Measurements from ENCODE around the gene CHCHD5.
"Not testable (repeated sequence)": the region's sequence is repeated elsewhere in the genome, so short reads cannot be mapped to it uniquely, and the experiment has no call there.

CHCHD5 gene

DNA sequence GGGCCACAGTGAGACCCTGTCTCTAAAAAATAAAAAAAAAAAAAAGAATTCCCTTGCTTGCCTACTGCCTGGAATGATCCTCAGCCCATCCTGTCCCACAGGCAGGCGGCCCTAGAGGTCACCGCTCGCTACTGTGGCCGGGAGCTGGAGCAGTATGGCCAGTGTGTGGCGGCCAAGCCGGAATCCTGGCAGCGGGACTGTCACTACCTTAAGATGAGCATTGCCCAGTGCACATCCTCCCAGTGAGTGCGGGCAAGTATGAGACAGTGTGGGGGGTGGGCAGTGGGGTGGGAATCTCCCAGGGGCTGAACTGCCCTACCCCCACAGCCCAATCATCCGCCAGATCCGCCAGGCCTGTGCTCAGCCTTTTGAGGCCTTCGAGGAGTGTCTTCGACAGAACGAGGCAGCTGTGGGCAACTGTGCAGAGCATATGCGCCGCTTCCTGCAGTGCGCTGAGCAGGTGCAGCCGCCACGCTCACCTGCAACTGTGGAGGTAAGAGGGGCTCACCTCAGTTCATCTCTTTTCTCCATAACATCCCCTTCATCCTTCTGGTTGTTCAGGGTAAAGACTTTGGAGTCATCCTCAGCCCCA is 1.6 kb downstream of the CHCHD5 start:
- DNase-seq (ENCODE audit: low read depth): no peak

- no peak for DNase-seq (ENCODE audit: low read depth)
These were observed 4.2 kb downstream of the CHCHD5 start for GRCh38 chr2:112588611-112589045.

GRCh38 chr2:112591413-112591812 is 7.0 kb downstream of the CHCHD5 start:
- no peak for DNase-seq (ENCODE audit: low read depth)

DNA sequence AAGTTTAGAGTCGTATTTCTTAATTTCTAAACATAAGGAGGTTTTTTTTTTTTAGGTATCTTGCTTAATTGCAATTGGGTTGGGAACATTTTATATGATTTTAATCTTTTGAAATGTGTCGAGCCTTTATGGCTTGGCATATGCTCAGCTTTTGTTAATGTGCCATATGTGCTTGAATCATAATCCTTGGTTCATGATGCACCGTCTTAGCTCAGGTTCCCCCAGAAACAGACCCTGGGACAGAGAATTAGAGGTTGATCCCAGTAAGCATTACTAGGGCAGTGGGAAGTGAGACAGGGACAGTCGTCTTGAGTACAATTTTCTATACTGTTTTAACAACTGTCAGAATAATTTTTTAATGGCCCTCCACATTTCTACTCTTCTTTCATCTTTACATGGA is 9.3 kb downstream of the CHCHD5 start:
- no peak for DNase-seq (ENCODE audit: low read depth)

DNA sequence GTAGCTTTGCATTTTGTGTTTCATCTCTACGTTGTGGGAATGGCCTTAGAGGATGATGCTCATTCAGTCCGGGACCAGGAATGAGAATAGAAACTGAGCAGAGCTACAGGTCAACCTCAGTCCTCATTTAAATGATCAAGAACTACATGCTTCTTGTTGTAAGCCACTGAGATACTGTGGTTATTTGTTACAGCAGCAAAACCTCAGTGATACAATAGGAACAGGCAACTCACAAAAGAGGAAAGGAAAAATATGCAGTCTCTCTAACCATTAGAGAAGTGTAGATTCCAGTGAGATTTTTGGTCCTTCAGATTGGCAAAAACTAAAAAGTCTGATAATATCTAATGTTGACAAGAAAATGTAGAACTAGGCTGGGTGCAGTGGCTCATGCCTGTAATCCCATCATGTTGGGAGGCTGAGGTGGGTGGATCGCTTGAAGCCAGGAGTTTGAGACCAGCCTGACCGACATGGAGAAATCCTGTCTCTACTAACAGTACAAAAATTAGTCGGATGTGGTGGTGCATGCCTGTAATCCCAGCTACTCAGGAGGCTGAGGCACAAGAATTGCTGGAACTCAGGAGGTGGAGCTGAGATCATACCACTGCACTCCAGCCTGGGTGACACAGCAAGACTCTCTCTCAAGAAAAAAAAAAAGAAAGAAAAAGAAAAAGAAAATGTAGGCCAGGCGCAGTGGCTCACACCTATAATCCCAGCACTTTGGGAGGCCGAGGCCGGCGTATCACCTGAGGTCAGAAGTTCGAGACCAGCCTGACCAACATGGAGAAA is 13.3 kb downstream of the CHCHD5 start:
- no peak for DNase-seq (ENCODE audit: low read depth)

- no peak for DNase-seq (ENCODE audit: low read depth)
These were observed 16.2 kb downstream of the CHCHD5 start for GRCh38 chr2:112600634-112601033.

- DNase-seq (ENCODE audit: low read depth): no peak
These were observed 17.3 kb downstream of the CHCHD5 start for GRCh38 chr2:112601754-112602153.

DNA sequence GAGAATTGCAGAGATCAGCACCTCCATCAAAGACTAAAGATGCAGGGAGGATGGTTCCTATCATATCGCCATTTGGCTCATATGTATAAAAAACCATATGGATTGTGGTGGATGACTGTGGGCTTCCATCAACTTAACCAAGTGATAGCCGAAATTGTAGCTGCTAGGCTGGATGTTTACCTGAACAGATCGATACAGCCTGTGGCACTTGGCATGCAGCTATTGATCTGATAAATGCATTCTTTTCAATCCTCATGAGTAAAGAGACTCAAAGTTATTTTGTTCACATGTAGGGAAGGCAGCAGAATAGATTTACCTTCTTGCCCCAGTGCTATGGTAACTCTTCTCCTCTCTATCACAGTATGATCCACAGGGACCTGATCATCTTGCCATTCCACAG is 18.5 kb downstream of the CHCHD5 start:
- no peak for DNase-seq (ENCODE audit: low read depth)

DNA sequence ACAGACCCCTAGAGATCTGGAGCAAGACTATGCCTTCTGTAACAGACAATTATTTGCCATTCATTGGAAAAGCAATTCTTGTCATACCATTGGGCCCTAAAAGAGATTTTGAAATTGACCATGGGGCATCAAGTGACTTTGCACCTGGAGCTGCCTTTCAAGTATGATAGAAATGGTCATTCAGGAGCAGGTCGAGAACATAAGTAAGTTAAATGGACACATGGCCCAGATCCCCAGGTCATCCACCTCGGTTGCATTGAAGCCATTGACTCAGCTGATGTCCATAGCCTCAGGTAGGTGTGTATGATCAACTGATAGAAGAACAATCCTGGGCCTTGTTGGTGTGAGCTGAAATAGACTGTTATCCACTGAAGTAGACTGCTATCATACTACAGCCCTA is 19.3 kb downstream of the CHCHD5 start:
- no peak for DNase-seq (ENCODE audit: low read depth)

DNA sequence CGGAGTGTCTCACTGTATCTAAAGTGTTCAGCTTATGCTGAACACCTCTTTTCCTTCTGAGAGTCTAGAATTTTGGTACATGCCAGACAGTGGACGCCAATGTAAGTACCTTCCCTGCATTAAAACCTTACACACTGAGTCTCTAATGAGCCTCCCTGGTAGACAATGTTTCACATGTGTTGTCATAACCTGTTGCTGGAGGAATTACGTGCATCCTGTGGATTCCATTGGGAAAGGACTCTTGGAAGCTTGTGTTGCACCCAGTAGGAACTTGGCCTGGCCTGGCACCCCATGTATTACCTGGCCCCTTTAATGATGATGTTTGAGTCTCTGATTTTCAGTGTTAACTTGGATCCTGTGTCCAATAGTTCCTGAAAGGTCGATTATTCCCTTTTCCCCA is 20.5 kb downstream of the CHCHD5 start:
- no peak for DNase-seq (ENCODE audit: low read depth)

DNA sequence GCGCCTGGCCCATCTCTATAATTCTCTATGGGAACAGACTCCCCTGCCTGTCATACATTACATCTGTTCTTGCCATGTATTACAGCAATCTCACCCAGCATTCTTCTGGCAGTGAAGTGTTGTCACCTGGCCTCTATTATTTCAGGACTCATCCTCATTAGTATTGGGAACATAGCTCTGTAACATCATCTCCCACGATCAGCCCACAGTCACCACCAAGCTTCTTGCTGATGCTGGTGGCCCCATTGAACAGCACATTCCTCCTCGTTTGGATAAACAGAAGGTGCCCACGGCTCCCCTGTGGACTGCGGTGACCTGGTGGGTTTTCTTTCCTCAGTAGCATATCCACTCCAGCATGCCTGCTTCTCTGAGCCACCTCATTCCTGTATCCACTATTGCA is 21.5 kb downstream of the CHCHD5 start:
- no peak for DNase-seq (ENCODE audit: low read depth)

GRCh38 chr2:112606547-112606946 is 22.1 kb downstream of the CHCHD5 start:
- no peak for DNase-seq (ENCODE audit: low read depth)

DNA sequence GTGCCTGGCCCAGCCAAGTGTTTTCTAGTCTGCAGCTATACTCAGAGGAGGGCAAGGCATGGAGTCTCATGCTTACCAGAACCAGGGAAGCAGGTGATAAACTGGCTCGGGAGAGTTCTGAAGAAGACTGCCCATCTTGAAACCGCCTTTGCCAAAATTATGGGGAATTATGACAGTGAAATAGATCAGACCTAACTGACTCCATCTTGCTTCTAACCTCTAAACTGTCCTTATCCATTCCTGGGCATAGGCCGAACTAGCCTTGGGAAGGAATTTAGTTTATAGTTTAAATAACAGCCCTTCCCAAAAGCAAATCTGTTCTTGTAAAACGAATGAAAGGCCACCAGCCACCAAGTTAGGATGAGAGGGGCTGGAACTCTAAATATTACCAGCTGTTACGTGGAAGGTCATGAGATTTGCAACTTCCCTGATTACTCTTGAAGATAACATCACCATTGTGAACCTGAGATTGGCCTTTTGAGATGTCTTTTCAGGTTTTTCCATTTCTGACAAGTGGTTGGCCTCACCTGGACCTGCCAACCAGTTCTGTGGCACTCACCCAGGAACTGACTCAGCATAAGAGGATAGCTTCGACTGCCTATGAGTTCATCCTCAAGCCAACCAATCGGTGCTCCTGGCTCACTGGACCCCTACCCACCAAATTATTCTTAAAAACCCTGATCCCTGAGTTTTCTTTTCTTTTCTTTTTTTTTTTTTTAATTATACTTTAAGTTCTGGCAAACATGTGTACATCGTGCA is 23.4 kb downstream of the CHCHD5 start:
- no peak for DNase-seq (ENCODE audit: low read depth)

- DNase-seq (ENCODE audit: low read depth): not testable (repeated sequence)
These were observed 24.9 kb downstream of the CHCHD5 start for GRCh38 chr2:112609320-112609719.

DNA sequence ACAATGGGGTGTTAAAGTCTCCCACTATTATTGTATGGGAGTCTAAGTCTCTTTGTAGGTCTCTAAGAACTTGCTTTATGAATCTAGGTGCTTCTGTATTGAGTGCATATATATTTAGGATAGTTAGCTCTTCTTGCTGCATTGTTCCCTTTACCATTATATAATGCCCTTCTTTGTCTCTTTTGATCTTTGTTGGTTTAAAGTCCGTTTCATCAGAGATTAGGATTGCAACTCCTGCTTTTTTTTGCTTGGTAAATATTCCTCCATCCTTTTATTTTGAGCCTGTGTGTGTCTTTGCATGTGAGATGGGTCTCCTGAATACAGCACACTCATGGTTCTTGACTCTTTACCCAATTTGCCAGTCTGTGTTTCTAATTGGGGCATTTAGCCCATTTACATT is 27.9 kb downstream of the CHCHD5 start:
- DNase-seq (ENCODE audit: low read depth): not testable (repeated sequence)

DNA sequence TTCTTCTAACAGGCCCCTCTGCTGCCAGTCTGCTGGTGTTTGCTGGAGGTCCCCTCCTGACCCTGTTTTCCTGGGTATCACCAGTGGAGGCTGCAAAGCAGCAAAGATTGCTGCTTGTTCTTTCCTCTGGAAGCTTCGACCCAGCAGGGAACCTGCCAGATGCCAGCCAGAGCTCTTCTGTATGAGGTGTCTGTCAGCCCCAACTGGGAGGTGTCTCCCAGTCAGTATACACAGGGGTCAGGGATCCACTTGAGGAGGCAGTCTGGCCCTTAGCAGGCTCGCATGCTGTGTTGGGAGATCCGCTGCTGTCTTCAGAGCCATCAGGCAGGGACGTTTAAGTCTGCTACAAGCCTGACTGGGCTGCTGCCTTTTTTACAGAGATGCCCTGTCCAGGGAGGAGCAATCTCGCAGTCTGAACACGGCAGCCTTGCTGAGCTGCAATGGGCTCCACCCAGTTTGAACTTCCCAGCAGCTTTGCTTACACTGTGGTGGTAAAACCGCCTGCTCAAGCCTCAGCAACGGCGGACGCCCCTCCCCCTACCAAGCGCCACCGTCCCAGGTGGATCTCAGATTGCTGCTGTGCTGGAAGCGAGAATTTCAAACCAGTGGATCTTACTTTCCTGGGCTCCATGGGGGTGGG is 29.9 kb downstream of the CHCHD5 start:
- no peak for DNase-seq (ENCODE audit: low read depth)

DNA sequence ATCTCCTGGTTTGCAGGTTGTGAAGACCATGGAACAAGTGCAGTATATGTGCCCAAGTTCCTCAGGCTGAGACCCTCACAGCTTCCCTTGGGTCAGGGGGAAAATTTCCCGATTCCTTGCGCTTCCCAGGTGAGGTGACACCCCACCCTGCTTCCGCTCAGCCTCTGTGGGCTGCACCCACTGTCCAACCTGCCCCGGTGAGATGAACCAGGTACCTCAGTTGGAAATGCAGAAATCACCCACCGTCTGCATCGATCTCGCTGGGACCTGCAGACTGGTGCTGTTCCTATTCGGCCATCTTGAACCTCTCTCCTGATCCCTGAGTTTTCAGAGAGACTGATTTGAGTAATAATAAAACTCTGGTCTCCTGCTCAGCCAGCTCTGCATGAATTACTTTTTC is 30.6 kb downstream of the CHCHD5 start:
- DNase-seq (ENCODE audit: low read depth): no peak

- DNase-seq (ENCODE audit: low read depth): not testable (repeated sequence)
These were observed 31.4 kb downstream of the CHCHD5 start for GRCh38 chr2:112615798-112616197.

GRCh38 chr2:112618383-112618782 is 34.0 kb downstream of the CHCHD5 start:
- DNase-seq (ENCODE audit: low read depth): no peak

- DNase-seq (ENCODE audit: low read depth): no peak
These were observed 37.5 kb downstream of the CHCHD5 start for GRCh38 chr2:112621790-112622527.

GRCh38 chr2:112622528-112622849 is 38.1 kb downstream of the CHCHD5 start:
- no peak for DNase-seq (ENCODE audit: low read depth)

Measured in T follicular helper cell (primary cell).